Ishikawa (cell line): ENCODE results near the gene PAM.

Experiments used
- CEBPB ChIP-seq: IDR thresholded peaks from 2 replicates; pipeline ENCODE4 v1.6.1; 2012
- CREB1 ChIP-seq: IDR thresholded peaks from 2 replicates; pipeline ENCODE4 v1.6.1; 2012; ENCODE audit warnings: low read depth
- EGR1 ChIP-seq: IDR thresholded peaks from 2 replicates; pipeline ENCODE4 v1.6.1; 2012
- EP300 ChIP-seq: IDR thresholded peaks from 2 replicates; pipeline ENCODE4 v1.6.1; 2012; ENCODE audit warnings: borderline replicate concordance
- FOXM1 ChIP-seq: IDR thresholded peaks from 2 replicates; pipeline ENCODE4 v1.6.1; 2012; ENCODE audit warnings: low read depth, borderline replicate concordance
- NFIC ChIP-seq: IDR thresholded peaks from 2 replicates; pipeline ENCODE4 v1.6.1; 2012
- RAD21 ChIP-seq: IDR thresholded peaks from 2 replicates; pipeline ENCODE4 v1.6.1; 2012; ENCODE audit warnings: low read depth
- REST ChIP-seq: IDR thresholded peaks from 2 replicates; pipeline ENCODE4 v1.6.1; 2012; ENCODE audit warnings: low read depth, mild to moderate bottlenecking
- TAF1 ChIP-seq: IDR thresholded peaks from 2 replicates; pipeline ENCODE4 v1.6.1; 2012; ENCODE audit warnings: low read depth, mild to moderate bottlenecking
- TCF12 ChIP-seq: IDR thresholded peaks from 2 replicates; pipeline ENCODE4 v1.6.1; 2012; ENCODE audit warnings: low read depth
- TEAD4 ChIP-seq: IDR thresholded peaks from 2 replicates; pipeline ENCODE4 v1.6.1; 2012
- USF1 ChIP-seq: IDR thresholded peaks from 2 replicates; pipeline ENCODE4 v1.6.1; 2012
- YY1 ChIP-seq: IDR thresholded peaks from 2 replicates; pipeline ENCODE4 v1.6.1; 2012; ENCODE audit warnings: low read depth
- ZBTB7A ChIP-seq: IDR thresholded peaks from 2 replicates; pipeline ENCODE4 v1.6.1; 2012; ENCODE audit warnings: low read depth
- TF ChIP-seq, protein P1 (sequence below): IDR thresholded peaks from 2 replicates; pipeline ENCODE4 v1.6.1; 2012

PAM gene

DNA sequence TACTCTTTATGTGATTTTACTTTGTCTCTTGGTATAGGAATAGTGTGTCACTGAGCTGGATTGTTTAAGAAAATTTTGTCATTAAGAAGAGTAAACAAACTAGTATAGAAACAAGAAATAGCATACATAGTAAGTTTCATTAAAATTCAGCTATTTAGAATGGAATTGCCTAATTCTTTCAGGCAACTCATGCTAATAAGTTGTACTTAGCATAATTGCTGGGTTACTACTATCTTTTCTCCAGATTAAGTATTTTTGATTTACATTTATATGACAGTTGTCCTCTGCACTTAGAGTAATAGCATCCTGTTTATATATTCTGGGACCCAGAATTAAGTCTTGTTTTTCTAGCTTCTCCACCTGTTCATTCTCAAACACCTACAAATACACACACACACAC is 85.9 kb downstream of the PAM start:
- TF ChIP-seq, protein P1, sequence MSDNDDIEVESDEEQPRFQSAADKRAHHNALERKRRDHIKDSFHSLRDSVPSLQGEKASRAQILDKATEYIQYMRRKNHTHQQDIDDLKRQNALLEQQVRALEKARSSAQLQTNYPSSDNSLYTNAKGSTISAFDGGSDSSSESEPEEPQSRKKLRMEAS: no peak
- TF ChIP-seq CREB1: no peak
- no peak for TF ChIP-seq TAF1
- no peak for TF ChIP-seq ZBTB7A
- TF ChIP-seq FOXM1: no peak
- no peak for TF ChIP-seq CEBPB
- TF ChIP-seq RAD21: no peak
- TF ChIP-seq EP300: no peak
- TF ChIP-seq NFIC: no peak
- TF ChIP-seq REST: no peak
- no peak for TF ChIP-seq TCF12
- TF ChIP-seq EGR1: no peak
- no peak for TF ChIP-seq TEAD4
- TF ChIP-seq YY1: no peak
- no peak for TF ChIP-seq USF1

- TF ChIP-seq CEBPB (no peak), TAF1 (no peak), CREB1 (no peak), EGR1 (no peak), FOXM1 (no peak), NFIC (no peak), TEAD4 (no peak), RAD21 (no peak), USF1 (no peak), TCF12 (no peak), ZBTB7A (no peak), REST (no peak), YY1 (no peak), EP300 (no peak)
- TF ChIP-seq, protein P1: no peak
Observed at GRCh38 chr5:102843997-102844396, 88.9 kb downstream of the PAM start.

- TF ChIP-seq CREB1 (no peak), NFIC (no peak), EGR1 (no peak), TAF1 (no peak), RAD21 (no peak), TCF12 (no peak), ZBTB7A (no peak), TEAD4 (no peak), YY1 (no peak), REST (no peak), EP300 (no peak), USF1 (no peak), CEBPB (no peak), FOXM1 (no peak)
- TF ChIP-seq, protein P1: no peak
Observed at GRCh38 chr5:102845041-102845440, 89.9 kb downstream of the PAM start.

DNA sequence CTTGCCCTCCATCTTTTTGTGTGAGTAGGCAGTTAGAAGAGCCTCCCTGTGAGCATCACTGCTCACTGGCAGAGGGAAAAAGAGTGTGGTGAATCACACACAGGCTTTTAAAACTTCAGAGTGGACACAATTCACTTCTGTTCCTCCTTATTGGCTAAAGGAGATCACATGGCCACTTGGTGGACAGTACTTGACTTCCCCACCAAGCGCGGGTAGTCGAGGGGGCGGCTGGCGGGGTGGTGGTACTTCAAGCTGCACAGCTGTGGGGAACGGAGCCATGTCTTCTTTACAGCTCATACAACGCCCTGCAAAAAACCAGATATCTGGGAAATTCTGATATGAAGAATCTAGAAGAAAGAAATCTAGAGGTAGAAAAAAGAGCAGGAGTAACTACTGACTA is 95.4 kb downstream of the PAM start:
- no peak for TF ChIP-seq RAD21
- no peak for TF ChIP-seq CREB1
- TF ChIP-seq REST: no peak
- no peak for TF ChIP-seq EGR1
